Endodermal cell (in vitro differentiated cells): ENCODE data around the gene TLR3. TPM values are rescaled to one million over a fixed set of nuclear protein-coding genes. Genes with fewer than 3 reads are reported as not detected.

Source experiments
- DNase-seq: peaks from one replicate; pipeline ENCODE4 v3.0.0-alpha.2; 2017
- H3K27ac ChIP-seq: 2 replicates; pipeline ENCODE4 v1.5.1; 2013; ENCODE audit warnings: mild to moderate bottlenecking, low read depth, low read length, moderate library complexity
- H3K27me3 ChIP-seq: 2 replicates; pipeline ENCODE4 v1.6.1; 2013; ENCODE audit warnings: mild to moderate bottlenecking, low read length, moderate library complexity; ENCODE audit not compliant: insufficient read depth, control insufficient read depth, poor library complexity, severe bottlenecking
- H3K36me3 ChIP-seq: 2 replicates; pipeline ENCODE4 v1.7.0; 2013; ENCODE audit warnings: mild to moderate bottlenecking, low read length, moderate library complexity; ENCODE audit not compliant: control insufficient read depth, insufficient read depth
- H3K4me1 ChIP-seq: one replicate; pipeline ENCODE4 v1.7.0; 2013; ENCODE audit warnings: low read length; ENCODE audit not compliant: control insufficient read depth, insufficient read depth
- H3K4me3 ChIP-seq: 2 replicates; pipeline ENCODE4 v1.5.1; 2013; ENCODE audit warnings: mild to moderate bottlenecking, low read length, moderate library complexity
- H3K9ac ChIP-seq: 2 replicates; pipeline ENCODE4 v1.6.1; 2013; ENCODE audit warnings: mild to moderate bottlenecking, low read length, moderate library complexity; ENCODE audit not compliant: poor library complexity, severe bottlenecking; ENCODE audit errors: extremely low read depth
- H3K9me3 ChIP-seq: 2 replicates; pipeline ENCODE4 v1.6.1; 2013; ENCODE audit warnings: mild to moderate bottlenecking, low read length, moderate library complexity; ENCODE audit not compliant: control insufficient read depth
- H3K27ac Mint-ChIP-seq: 2 replicates; pipeline ENCODE4 v1.8.0; 2020; ENCODE audit warnings: mixed read lengths
- H3K27me3 Mint-ChIP-seq: 2 replicates; pipeline ENCODE4 v1.8.0; 2021; ENCODE audit warnings: mild to moderate bottlenecking, mixed read lengths; ENCODE audit not compliant: insufficient read depth
- H3K36me3 Mint-ChIP-seq: 2 replicates; pipeline ENCODE4 v1.8.0; 2020; ENCODE audit warnings: low read depth, mixed read lengths
- H3K4me1 Mint-ChIP-seq: 2 replicates; pipeline ENCODE4 v1.8.0; 2020; ENCODE audit warnings: mixed read lengths
- H3K4me3 Mint-ChIP-seq: 2 replicates; pipeline ENCODE4 v1.8.0; 2020; ENCODE audit warnings: mild to moderate bottlenecking, moderate library complexity, mixed read lengths
- H3K9me3 Mint-ChIP-seq: 2 replicates; pipeline ENCODE4 v1.8.0; 2020; ENCODE audit warnings: mild to moderate bottlenecking, mixed read lengths
- CTCF ChIP-seq: fragments of 200-600 bp; sonication (generic); conservative IDR thresholded peaks from 2 replicates; pipeline ENCODE4 v1.5.0; 2021; ENCODE audit warnings: antibody characterized with exemption, mild to moderate bottlenecking
- WGBS, 2 experiments: methylation state at CpG; one replicate each; pipeline versions ENCODE4 v1.1.5 to v1.1.7; 2013; ENCODE audit warnings: missing lambda C conversion rate in 2 of 2, mixed read lengths in 1 of 2; ENCODE audit not compliant: insufficient coverage in 1 of 2, insufficient read length in 1 of 2; 5-methylcytosine and 5-hydroxymethylcytosine counted together
- long read RNA-seq, 4 experiments: library from polyadenylated mRNA in 2 of 4; library from RNA in 1 of 4; library from capped mRNA in 1 of 4; stranded (forward) in 3 of 4; unstranded in 1 of 4; transcript quantifications; one replicate each; pipeline ENCODE4 v2.0.0, GENCODE V29; 2020 to 2021; ENCODE audit warnings: inconsistent platforms in 1 of 4
- polyA plus RNA-seq, 2 experiments: library from polyadenylated mRNA; stranded (reverse); fragments of 50-300 nt; gene quantifications; one replicate each; pipeline ENCODE4 v1.2.3, GENCODE V29; 2013
- total RNA-seq, 2 donors: library from RNA; stranded (reverse); fragmentation: NEBNext Ultra II Directional in 1 of 2; extraction: Animal tissue kit (Norgen Biotek cat#: 25700) in 1 of 2; gene quantifications; 2 replicates in 1 of 2; 3 replicates in 1 of 2; pipeline ENCODE4 v1.2.1, GENCODE V29; 2021

TLR3 gene
- total RNA-seq = under 1 TPM in 1 of 2 donors, not detected in 1; 0.26 TPM
- 0.43 TPM for polyA plus RNA-seq (2013, experiment 1 of 2)
- polyA plus RNA-seq (2013, experiment 2 of 2) = not detected
- long read RNA-seq, experiment 1 = 0 reads
- long read RNA-seq, experiment 2 = 0 reads
- long read RNA-seq, experiment 3, partial matches to known transcripts = 1 of 4 reads
- long read RNA-seq, experiment 3, other reads (novel, unspliced or antisense) = 2 of 4 reads
- long read RNA-seq, experiment 4 = 0 reads

- TF ChIP-seq CTCF = no peak
- H3K27me3 ChIP-seq = no peaks in the 10 kb centered on the region
- no peak within 1 kb of the TSS for H3K27ac ChIP-seq
- H3K9me3 ChIP-seq = no peaks in the 10 kb centered on the region
- WGBS, 2 experiments = 87 to 91% methylated on average over 9 to 12 of the region's 12 CpGs
- H3K27ac Mint-ChIP-seq = no peak within 1 kb of the TSS
- H3K4me1 ChIP-seq = no peaks in the 10 kb centered on the region
- DNase-seq = no peak
- H3K36me3 ChIP-seq = no peaks in the 10 kb centered on the region
- H3K4me1 Mint-ChIP-seq = peaks cover 2% of the 10 kb centered on the region
- H3K4me3 Mint-ChIP-seq = no peak within 1 kb of the TSS
- no peaks in the 10 kb centered on the region for H3K27me3 Mint-ChIP-seq
- H3K4me3 ChIP-seq = no peak within 1 kb of the TSS
- no peaks in the 10 kb centered on the region for H3K9me3 Mint-ChIP-seq
- no peaks in the 10 kb centered on the region for H3K36me3 Mint-ChIP-seq
- no peak within 1 kb of the TSS for H3K9ac ChIP-seq
Measured at GRCh38 chr4:186068581-186069348, at the start of gene TLR3. TSS of gene TLR3 (plus strand) at chr4:186069156. CDS start at chr4:186076620, 7,464 bp downstream.

DNA sequence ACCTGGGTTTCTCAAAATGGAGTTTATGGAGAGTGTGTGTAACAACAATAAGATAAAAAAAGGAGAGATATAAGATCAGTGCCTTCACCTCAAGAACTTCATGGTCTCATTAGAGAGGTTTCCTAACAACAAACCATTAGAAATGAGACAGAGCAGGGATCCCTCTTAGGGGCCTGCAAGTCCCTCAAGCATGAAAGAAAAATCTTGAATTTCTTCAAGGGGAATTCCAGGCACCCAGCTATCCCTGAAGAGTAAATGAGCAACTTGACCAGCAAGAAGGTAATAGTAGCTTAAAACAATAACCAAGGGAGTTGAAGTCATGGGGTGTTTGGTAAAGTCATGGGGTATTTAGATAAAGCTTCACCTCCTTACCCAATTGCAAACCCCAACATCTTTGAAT is 49.7 kb upstream of the TLR3 start:
- Mint-ChIP-seq H3K4me1 (no peaks in the 10 kb centered on the region), H3K4me3 (no peak overlapping the region), H3K27ac (no peak overlapping the region), H3K36me3 (no peaks in the 10 kb centered on the region), H3K27me3 (peaks cover 2% of the 10 kb centered on the region), H3K9me3 (no peaks in the 10 kb centered on the region)
- no peak for DNase-seq
- Histone ChIP-seq H3K9ac (no peak overlapping the region), H3K36me3 (no peaks in the 10 kb centered on the region), H3K4me1 (no peaks in the 10 kb centered on the region), H3K27me3 (no peaks in the 10 kb centered on the region), H3K4me3 (no peak overlapping the region), H3K9me3 (no peaks in the 10 kb centered on the region), H3K27ac (no peak overlapping the region)
- no peak for TF ChIP-seq CTCF

DNA sequence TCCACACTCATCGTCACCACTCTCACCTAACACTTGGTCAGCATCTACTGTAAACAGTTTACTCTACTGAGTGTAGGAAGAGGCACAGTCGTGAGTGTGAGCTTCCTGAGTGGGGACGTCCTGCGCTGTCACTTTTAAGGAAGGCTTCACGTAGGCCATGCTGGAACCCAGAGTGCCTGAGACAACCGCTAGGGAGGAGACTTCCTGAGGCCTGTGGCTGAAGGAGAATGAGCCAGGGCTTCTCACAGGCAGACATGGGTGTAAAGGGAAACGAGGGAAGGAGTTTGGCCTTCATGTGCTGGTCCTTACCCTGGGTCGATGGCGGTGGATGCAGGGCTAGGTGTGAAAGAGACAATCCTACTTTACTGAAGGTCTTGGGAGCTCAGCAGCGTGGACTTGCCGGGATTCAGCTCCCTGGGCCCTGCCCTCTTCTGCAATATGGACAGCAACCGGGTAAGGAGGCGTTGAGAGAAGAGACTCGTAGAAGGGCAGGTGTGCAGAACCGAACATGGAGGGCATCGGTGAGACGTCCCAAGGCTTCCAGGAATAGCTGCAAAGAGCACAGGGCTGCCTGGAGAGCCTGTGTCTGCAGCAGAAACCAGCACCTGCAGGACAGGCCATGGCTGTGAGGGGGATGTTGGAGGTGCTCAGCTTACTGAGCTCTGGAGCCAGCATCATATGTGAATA is 48.7 kb upstream of the TLR3 start:
- TF ChIP-seq CTCF = no peak

More for the DNA sequence above, 48.7 kb upstream of the TLR3 start:
- H3K27ac Mint-ChIP-seq = no peak overlapping the region
- peak; percentile 28 for DNase-seq
- no peak overlapping the region for H3K4me3 Mint-ChIP-seq
- no peak overlapping the region for H3K4me3 ChIP-seq
- H3K9me3 ChIP-seq = no peaks in the 10 kb centered on the region
- no peaks in the 10 kb centered on the region for H3K9me3 Mint-ChIP-seq
- peaks cover 2% of the 10 kb centered on the region for H3K27me3 Mint-ChIP-seq
- H3K9ac ChIP-seq = no peak overlapping the region
- no peaks in the 10 kb centered on the region for H3K4me1 ChIP-seq
- H3K27me3 ChIP-seq = no peaks in the 10 kb centered on the region
- H3K27ac ChIP-seq = no peak overlapping the region
- H3K36me3 ChIP-seq = no peaks in the 10 kb centered on the region
- WGBS, 2 experiments = 92 to 95% methylated on average over 12 to 17 of the region's 17 CpGs
- no peaks in the 10 kb centered on the region for H3K36me3 Mint-ChIP-seq
- H3K4me1 Mint-ChIP-seq = no peaks in the 10 kb centered on the region
